Right lobe of liver (tissue), 6 donors: ENCODE data around the gene NLGN1. TPM values are rescaled to one million over a fixed set of nuclear protein-coding genes. Genes with fewer than 3 reads are reported as not detected.
"Not testable (repeated sequence)": the region's sequence is repeated elsewhere in the genome, so short reads cannot be mapped to it uniquely, and the experiment has no call there.

ENCODE experiments used
- ATAC-seq, 4 donors: fragments of 200-7000 bp; cut with Tn5 transposase; one replicate each; pipeline ENCODE4 v1.9.1; 2020; ENCODE audit warnings: mild to moderate bottlenecking in 4 of 4, moderate library complexity in 4 of 4
- DNase-seq, 3 donors: peaks; one replicate each; pipeline ENCODE4 v3.0.0-alpha.2; 2020
- H3K27ac ChIP-seq, 3 donors: fragments of 200-600 bp; one replicate each; pipeline ENCODE4 v1.8.0; 2022
- H3K27me3 ChIP-seq, 2 donors: fragments of 200-600 bp; one replicate each; pipeline ENCODE4 v1.8.0; 2022
- H3K36me3 ChIP-seq, 4 donors: fragments of 200-600 bp; sonication (generic) in 1 of 4; one replicate each; pipeline versions ENCODE4 v1.5.1 to v1.8.0; 2017 to 2022; ENCODE audit warnings: control low read depth in 1 of 4
- H3K4me1 ChIP-seq, 4 donors: fragments of 200-600 bp; sonication (generic) in 1 of 4; one replicate each; pipeline versions ENCODE4 v1.5.1 to v1.8.0; 2017 to 2022; ENCODE audit warnings: control low read depth in 1 of 4
- H3K4me3 ChIP-seq, 3 donors: fragments of 200-600 bp; one replicate each; pipeline ENCODE4 v1.8.0; 2022
- H3K9me3 ChIP-seq, 4 donors: fragments of 200-600 bp; sonication (generic) in 1 of 4; one replicate each; pipeline versions ENCODE4 v1.5.1 to v1.8.0; 2017 to 2022; ENCODE audit warnings: control low read depth in 1 of 4
- POLR2A ChIP-seq: fragments of 450-650 bp; IDR thresholded peaks from one replicate; pipeline ENCODE4 v1.6.1; 2017; ENCODE audit warnings: antibody characterized with exemption, mild to moderate bottlenecking
- WGBS: methylation state at CpG from one replicate; pipeline ENCODE4 v1.1.6; 2018; ENCODE audit warnings: low coverage, low lambda C conversion rate; ENCODE audit not compliant: insufficient coverage; ENCODE audit errors: missing lambda C conversion rate; 5-methylcytosine and 5-hydroxymethylcytosine counted together
- intact Hi-C, 2 donors: fragments of 100-400 bp; cut with DNase I; formaldehyde crosslinking; loops; one replicate each; pipeline versions ENCODE4 v1.11.2 to v1.14.1; 2022
- total RNA-seq, 6 experiments: library from RNA; depleted of rRNA in 2 of 6; stranded (reverse); fragments of >200 nt in 2 of 6; fragmentation: NEBNext Ultra II Directional in 3 of 6; extraction: Animal tissue kit (Norgen Biotek cat#: 25700) in 3 of 6; gene quantifications; one replicate each; pipeline versions ENCODE4 v1.1.0 to v1.2.4, GENCODE V29; 2016 to 2023
- TF ChIP-seq, protein P1 (sequence below), 4 donors: fragments of 200-600 bp in 3 of 4; fragments of 450-650 bp in 1 of 4; IDR thresholded peaks; one replicate each; pipeline versions ENCODE4 v1.5.1 to v1.8.0; 2016 to 2022; ENCODE audit warnings: antibody characterized with exemption in 4 of 4, mild to moderate bottlenecking in 2 of 4
- donor health status: DM: no; HTN: yes; CAD: no.
- donor health status: DM: no; HTN: no; CAD: no.
- donor health status: DM: no; HTN: no; CAD: no.
- donor health status: DM: no; HTN: yes; CAD: no.
- donor health status: DM: no; HTN: yes; CAD: no.

Gene NLGN1
- total RNA-seq, 6 experiments from 2014 or later: 0.02 to 0.12 TPM; not detected in 4

DNA sequence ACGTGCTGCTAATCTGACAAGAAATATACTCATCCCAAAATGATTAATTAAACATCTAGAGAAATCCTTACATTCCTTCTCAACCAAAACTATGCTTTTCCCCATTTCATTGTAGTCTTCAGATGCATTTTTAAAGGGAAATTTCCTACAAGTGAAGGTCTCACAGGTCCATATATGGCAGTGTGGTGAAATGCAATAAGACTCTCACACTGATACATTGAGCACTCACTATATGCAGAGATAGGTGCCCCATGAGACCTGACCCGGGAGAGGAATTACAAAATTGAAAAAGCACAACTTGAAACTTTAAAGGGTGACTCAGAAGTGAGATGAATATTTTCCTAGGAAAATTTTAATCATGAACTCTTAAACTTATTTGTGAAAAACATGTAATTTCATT lies 832.4 kb downstream of the NLGN1 start:
- 60% methylated on average over 2 of the region's 2 CpGs for WGBS
- intact Hi-C loops: no loop called here

GRCh38 chr3:174232028-174232657 lies 834.6 kb downstream of the NLGN1 start:
- H3K27me3 ChIP-seq, ATAC-seq, H3K4me3 ChIP-seq, DNase-seq, H3K9me3 ChIP-seq, H3K4me1 ChIP-seq, intact Hi-C loops, H3K27ac ChIP-seq, H3K36me3 ChIP-seq: not testable (repeated sequence)
- 69% methylated on average over 8 of the region's 10 CpGs for WGBS

More for the DNA sequence above, 832.4 kb downstream of the NLGN1 start:
- H3K4me3 ChIP-seq: no peak overlapping the region
- no peaks in the 10 kb centered on the region for H3K9me3 ChIP-seq
- H3K36me3 ChIP-seq: no peaks in the 10 kb centered on the region
- no peaks in the 10 kb centered on the region for H3K27me3 ChIP-seq
- H3K4me1 ChIP-seq: no peaks in the 10 kb centered on the region
- TF ChIP-seq, protein P1, sequence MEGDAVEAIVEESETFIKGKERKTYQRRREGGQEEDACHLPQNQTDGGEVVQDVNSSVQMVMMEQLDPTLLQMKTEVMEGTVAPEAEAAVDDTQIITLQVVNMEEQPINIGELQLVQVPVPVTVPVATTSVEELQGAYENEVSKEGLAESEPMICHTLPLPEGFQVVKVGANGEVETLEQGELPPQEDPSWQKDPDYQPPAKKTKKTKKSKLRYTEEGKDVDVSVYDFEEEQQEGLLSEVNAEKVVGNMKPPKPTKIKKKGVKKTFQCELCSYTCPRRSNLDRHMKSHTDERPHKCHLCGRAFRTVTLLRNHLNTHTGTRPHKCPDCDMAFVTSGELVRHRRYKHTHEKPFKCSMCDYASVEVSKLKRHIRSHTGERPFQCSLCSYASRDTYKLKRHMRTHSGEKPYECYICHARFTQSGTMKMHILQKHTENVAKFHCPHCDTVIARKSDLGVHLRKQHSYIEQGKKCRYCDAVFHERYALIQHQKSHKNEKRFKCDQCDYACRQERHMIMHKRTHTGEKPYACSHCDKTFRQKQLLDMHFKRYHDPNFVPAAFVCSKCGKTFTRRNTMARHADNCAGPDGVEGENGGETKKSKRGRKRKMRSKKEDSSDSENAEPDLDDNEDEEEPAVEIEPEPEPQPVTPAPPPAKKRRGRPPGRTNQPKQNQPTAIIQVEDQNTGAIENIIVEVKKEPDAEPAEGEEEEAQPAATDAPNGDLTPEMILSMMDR (IDR thresholded peaks at IDR 0.05): no peak
- no peak for TF ChIP-seq POLR2A
- no peak overlapping the region for H3K27ac ChIP-seq
- ATAC-seq (no peak), DNase-seq (no peak)

DNA sequence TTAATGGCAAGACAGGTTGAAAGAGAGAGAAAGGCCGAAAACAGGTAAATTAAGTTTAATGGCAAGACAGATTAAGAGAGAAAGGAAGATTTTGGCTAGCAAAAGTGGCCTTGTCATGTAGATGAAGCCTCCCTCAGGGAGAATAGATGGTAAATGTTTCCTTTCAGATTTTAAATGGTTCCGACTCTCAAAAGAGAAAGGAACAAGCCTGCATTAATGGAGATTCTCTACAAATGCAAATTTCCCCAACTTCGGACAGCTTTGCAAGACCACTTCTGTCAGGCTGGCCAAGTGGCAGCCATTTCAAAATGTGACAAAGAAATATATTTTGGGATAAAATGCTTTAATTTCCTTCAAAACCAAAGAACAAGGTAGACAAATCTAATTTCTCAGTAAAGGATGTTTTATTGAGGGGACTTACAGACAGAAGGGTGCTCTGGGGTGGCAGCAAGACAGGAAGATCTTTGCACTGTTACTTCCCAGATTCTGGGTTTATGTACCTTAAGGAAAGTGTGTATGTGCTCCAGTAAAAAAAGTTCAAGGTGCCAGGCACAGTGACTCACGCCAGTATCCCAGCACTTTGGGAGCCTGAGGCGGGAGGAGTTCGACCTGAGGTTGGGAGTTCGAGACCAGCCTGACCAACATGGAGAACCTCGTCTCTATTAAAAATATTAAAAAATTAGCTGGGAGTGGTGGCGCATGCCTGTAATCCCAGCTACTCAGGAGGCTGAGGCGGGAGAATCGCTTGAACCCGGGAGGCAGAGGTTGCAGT lies 835.3 kb downstream of the NLGN1 start:
- Histone ChIP-seq H3K4me3 (no peak overlapping the region), H3K27ac (no peak overlapping the region), H3K36me3 (no peaks in the 10 kb centered on the region), H3K9me3 (no peaks in the 10 kb centered on the region), H3K27me3 (no peaks in the 10 kb centered on the region), H3K4me1 (no peaks in the 10 kb centered on the region)
- no peak for ATAC-seq
- TF ChIP-seq POLR2A: no peak
- TF ChIP-seq, protein P1 (IDR thresholded peaks at IDR 0.05): no peak
- DNase-seq: no peak
- WGBS: 84% methylated on average over 12 of the region's 12 CpGs
- intact Hi-C loops: no loop called here

- no peak for ATAC-seq
- no peak for DNase-seq
- no peaks in the 10 kb centered on the region for H3K27me3 ChIP-seq
- H3K9me3 ChIP-seq: no peaks in the 10 kb centered on the region
- H3K36me3 ChIP-seq: no peaks in the 10 kb centered on the region
- H3K4me1 ChIP-seq: no peaks in the 10 kb centered on the region
- H3K4me3 ChIP-seq: no peak overlapping the region
- no peak overlapping the region for H3K27ac ChIP-seq
- WGBS: 71% methylated on average over 2 of the region's 2 CpGs
- TF ChIP-seq, protein P1 (IDR thresholded peaks at IDR 0.05): no peak
- no peak for TF ChIP-seq POLR2A
- intact Hi-C loops: no loop called here
Measured at GRCh38 chr3:174233511-174233910, 836.0 kb downstream of the NLGN1 start.

- H3K36me3 ChIP-seq: no peaks in the 10 kb centered on the region
- no peaks in the 10 kb centered on the region for H3K27me3 ChIP-seq
- WGBS: 78% methylated on average over 10 of the region's 10 CpGs
- TF ChIP-seq, protein P1 (IDR thresholded peaks at IDR 0.05): no peak
- no peak for TF ChIP-seq POLR2A
- H3K9me3 ChIP-seq: no peaks in the 10 kb centered on the region
- no peaks in the 10 kb centered on the region for H3K4me1 ChIP-seq
- ATAC-seq: no peak
- intact Hi-C loops: no loop called here
- H3K27ac ChIP-seq: no peak overlapping the region
- DNase-seq: no peak
- no peak overlapping the region for H3K4me3 ChIP-seq
Measured at GRCh38 chr3:174242311-174243041, 844.9 kb downstream of the NLGN1 start.
